Stimulated activated CD8-positive, alpha-beta memory T cell treated with anti-CD3 and anti-CD28 coated beads, Interleukin-4, amount 100 ng/mL, for 4 hours (primary cell): ENCODE data around the gene PTMS.

ENCODE experiments used
- DNase-seq, 2 donors: peaks; one replicate each; pipeline ENCODE4 v3.0.0-alpha.2; 2020; ENCODE audit warnings: low read depth in 2 of 2, low spot score in 1 of 2

Gene PTMS

DNA sequence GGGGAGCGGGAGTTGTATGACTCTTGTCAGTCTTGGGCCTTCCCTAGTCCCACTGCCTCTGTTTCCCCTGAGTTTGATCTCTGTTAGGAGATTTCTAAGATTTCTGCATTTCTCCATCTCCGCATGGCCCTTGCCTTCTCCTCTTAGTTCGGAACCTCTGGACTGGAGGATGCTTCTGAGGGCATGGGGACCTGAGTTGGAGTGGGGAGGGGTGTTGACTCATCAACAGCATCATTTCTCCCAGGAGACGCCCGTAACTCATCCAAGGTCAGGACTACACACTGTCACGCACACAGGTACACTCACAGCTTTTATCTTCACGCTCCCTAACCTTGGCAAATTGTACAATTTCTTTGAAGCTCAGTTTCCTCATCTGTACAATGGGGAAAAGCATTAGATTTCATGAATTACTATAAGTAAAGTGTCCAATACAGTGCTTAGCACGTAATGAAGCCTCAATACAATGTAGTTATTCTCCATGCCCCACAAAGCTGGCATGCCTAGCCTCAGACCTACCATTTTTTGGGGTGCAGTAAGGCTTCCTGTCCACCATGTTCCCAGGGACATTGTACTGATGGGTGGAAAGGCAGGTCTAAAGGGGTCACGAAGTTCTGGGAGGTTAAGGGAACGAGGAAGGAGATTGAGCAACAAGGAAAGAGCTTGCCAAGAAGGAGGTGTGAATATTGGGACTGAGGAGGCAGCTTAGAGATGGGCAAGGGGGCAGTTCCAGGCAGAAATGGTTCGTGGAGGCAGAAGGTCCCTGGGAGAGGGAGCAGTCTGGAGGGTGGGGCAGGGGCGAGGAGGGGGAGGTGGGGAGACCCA lies 5.6 kb downstream of the PTMS start:
- no peak for DNase-seq

DNA sequence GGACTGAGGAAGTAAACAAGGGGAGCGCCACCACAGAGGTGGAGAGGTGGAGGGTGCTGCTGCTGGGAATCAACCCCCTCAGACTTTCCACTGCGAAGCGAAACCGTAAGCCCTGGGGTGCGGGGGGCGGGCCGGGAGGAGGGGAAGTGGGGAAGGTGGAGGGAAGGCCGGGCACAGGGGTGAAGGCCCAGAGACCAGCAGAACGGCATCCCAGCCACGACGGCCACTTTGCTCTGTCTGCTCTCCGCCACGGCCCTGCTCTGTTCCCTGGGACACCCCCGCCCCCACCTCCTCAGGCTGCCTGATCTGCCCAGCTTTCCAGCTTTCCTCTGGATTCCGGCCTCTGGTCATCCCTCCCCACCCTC lies 6.2 kb downstream of the PTMS start, which contains the start of gene LAG3:
LAG3 (plus strand) TSS at position 190 of the 365 bp plus-strand sequence. CDS start 333 bp downstream, outside the sequence.
- peak; percentile 48 to 54 for DNase-seq

DNA sequence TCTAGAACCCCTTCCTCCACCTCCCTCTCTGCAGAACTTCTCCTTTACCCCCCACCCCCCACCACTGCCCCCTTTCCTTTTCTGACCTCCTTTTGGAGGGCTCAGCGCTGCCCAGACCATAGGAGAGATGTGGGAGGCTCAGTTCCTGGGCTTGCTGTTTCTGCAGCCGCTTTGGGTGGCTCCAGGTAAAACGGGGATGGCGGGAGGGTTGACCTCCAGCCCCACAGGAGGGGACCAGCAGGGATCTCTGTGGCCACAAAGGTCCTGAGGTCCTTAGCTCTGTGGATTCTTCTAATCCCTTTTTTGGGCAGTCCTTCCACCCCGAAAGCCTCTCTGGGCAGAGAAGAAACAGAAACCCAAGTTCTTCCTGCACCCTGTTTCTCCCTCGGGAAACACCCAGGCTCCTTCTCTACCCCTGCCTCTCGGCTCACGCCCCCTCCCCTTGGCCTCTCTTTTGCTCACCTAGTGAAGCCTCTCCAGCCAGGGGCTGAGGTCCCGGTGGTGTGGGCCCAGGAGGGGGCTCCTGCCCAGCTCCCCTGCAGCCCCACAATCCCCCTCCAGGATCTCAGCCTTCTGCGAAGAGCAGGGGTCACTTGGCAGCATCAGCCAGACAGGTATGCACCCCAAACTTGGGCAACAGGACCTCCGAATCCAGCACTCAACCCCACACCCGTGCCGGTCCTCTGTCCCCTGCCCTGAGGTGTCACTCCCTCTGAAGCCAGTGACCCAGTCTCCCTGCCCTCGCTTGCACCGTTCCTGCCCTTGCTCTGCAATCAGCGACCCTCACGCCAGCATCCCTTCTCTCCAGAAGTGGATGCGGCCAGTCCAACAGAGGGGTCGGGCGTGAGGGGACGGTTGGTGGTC lies 6.8 kb downstream of the PTMS start:
- DNase-seq: no peak

DNA sequence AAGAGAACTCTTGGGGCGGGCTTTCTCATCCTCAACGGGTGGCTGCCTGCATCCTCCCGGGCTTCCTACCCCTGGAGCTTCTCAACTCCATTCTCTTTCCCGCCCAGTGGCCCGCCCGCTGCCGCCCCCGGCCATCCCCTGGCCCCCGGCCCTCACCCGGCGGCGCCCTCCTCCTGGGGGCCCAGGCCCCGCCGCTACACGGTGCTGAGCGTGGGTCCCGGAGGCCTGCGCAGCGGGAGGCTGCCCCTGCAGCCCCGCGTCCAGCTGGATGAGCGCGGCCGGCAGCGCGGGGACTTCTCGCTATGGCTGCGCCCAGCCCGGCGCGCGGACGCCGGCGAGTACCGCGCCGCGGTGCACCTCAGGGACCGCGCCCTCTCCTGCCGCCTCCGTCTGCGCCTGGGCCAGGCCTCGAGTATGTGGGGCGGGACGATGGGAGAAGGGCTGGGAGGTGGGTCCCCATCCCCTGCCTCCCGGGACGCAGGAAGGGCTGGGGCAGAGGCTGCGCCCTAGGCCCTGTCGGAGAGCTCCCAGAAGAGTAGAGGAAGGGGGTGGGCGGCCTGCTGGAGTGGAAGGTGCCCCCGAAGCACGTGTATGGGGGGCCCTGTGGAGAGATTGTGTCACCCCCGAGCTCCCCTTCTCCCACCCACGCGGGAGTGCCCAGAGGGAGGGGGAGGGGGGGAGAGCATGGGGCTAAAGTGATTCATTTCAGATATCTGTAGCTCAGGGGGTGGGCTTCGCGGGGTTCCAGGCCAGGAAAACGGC lies 7.6 kb downstream of the PTMS start:
- DNase-seq: peak; percentile 61 to 73

DNA sequence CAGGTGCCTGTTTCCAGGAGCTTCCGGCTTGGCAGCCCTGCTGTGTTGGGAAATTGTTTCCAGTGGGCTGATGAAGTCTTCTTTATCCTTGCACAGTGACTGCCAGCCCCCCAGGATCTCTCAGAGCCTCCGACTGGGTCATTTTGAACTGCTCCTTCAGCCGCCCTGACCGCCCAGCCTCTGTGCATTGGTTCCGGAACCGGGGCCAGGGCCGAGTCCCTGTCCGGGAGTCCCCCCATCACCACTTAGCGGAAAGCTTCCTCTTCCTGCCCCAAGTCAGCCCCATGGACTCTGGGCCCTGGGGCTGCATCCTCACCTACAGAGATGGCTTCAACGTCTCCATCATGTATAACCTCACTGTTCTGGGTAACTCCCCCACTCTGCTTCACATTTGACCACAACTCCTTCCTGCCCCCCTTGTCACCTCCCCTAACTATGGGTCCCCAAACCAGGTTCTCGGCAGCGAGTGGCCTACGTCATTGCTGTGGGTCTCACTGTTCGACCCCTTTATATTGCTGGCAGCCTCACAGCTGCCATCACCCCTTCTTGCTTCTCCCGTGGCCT lies 8.4 kb downstream of the PTMS start:
- peak in 1 of 2 donors; percentile 40 for DNase-seq

DNA sequence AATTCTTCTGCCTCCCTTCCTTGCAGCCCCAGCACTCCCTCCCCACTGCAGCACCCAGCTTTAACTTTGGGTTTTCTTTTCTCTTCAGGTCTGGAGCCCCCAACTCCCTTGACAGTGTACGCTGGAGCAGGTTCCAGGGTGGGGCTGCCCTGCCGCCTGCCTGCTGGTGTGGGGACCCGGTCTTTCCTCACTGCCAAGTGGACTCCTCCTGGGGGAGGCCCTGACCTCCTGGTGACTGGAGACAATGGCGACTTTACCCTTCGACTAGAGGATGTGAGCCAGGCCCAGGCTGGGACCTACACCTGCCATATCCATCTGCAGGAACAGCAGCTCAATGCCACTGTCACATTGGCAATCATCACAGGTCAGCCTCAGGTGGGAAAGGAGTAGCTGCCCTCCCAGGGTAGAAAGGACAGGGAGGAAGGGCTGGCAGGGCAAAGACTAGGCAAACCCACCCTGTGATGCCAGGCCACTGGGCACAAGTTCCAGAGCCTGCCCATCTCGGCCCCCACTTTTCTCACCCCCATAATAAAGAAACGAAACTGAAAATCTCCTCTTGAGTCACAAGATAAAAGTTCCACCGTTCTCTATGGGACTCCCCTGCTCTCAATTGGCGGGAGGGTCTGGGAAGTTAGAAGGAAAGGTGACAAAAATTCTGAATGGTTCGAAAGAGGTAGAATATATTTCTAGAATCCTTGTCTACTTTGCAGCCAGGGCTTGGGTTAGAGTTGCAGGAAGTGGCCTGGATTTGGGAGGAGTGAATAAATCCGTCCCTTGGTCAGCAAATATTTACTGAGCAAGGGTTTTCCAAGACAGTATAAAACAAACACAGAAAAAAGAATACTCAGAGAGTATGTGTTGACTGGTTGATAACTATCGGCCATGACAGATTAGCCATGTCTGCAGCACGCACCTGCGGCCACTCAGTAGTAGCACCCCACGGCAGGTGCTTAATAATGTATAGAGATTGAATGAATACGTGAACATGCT lies 9.3 kb downstream of the PTMS start:
- DNase-seq: no peak

DNA sequence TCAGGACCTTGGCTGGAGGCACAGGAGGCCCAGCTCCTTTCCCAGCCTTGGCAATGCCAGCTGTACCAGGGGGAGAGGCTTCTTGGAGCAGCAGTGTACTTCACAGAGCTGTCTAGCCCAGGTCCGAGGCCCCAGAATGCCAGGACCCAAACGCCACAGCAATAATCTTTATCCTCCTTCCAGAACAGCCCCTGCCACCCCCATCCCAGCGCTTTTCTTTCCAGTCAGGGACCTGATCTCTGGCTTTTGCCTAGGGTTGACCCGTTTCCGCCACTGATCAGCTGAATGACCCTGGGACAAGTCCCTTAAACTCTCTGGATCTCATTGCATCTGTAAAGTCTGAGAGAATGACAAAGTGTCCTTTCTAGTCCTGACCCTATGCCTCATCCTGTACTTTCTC lies 11.2 kb downstream of the PTMS start:
- DNase-seq: no peak

DNA sequence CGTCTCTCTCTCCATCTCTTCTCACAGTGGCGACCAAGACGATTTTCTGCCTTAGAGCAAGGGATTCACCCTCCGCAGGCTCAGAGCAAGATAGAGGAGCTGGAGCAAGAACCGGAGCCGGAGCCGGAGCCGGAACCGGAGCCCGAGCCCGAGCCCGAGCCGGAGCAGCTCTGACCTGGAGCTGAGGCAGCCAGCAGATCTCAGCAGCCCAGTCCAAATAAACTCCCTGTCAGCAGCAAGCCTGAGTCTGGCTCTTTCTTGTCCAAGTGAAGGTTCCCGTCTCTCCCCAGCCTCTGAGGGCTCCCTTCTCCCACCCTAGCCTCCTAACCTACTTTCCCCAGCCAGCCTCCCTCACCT lies 12.0 kb downstream of the PTMS start:
- no peak for DNase-seq

DNA sequence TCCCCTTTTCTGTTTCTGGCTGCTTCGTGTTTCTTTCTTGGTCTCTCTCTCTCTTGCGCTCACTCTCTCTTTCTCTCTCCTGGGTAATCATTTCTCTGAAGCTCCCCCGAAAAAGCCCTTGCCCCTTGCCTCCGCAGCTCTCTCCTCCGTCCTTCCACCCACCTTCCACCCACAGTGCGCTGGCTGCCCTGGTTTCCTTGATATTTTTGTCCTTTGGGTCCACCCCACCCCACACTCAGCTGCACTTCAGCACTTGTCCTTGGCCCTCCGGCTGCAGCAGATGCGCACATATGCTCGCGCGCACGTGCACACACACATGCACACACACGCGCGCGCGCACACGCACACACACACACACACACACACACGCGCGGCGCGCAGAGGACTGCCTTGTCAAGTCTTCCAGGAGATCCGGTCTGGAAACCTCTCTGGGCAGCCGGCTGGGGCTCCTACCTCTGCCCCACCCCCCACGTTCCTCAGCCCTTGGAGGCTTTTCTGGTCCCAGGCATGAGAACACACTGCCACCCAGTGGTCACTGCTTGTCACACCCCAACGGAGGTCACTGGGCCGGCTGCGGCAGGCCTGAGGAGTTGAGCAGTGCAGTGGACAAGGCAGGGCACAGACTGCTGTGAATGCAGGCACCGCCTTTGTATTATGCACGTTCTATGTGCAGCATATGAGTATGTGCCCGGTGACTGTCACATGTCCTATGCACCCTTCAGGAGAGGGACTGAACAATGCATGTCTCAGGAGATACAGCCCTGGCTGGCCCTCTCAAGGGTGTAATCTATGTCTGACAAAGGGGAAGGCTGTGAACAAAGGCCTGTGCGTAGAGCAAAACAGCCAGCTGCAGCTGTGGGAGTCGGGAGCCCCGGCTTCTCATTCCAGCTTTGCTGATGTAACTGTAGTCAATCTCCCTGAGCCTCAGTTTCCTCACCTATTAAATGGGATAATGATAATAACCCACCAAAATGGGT lies 12.7 kb downstream of the PTMS start:
- DNase-seq: peak; percentile 71 to 75

DNA sequence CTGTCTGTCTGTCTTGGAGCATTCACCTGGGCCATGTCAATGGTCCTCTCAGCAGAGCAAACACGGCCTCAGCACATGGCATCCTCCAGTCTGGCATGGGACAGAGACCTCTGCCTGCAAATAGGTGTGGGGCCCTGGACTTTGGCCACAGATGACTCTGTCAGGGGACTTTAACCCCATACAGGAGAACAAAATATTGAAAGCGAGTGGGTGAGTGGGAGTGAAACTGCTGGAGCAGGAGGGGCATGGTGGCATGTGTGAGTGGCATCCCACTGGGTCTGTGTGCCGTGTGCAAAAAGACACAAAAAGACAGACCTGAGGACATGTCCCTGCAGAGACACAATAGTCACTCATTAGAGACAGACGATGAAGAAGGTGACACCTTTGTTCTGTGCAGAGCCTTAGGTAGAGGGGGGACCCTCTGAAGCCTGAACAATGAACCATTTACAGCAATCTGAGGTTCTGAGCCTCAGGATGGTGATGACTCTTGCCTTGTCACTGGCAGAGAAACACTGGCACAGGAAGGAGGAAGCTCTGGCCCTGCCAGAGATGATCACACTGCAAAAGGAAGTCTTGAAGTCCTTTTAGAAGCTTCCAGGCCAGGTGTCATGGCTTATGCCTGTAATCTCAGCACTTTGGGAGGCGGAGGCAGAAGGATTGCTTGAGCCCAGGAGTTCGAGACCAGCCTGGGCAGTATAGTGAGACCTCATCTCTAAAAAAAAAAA lies 13.7 kb downstream of the PTMS start:
- DNase-seq: no peak

DNA sequence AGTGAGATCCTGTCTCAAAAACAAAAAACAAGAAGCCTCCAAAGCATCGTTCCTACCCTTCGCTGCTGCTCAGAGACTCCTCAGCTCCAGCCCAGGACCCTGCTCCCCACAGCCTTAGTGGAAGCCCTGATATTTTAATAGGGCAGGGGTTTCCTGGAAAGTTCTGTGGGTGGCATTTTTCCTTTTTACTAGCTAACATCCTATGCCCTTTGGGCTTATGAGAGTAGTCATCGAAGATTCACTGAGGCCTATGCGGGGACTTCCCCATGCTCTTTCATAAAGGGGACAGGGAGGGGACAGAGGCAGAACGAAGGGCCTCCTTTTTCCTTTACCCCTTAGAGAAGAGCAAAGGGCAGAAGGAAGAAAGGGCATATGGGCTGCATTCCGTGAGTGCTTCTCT lies 14.4 kb downstream of the PTMS start:
- no peak for DNase-seq

DNA sequence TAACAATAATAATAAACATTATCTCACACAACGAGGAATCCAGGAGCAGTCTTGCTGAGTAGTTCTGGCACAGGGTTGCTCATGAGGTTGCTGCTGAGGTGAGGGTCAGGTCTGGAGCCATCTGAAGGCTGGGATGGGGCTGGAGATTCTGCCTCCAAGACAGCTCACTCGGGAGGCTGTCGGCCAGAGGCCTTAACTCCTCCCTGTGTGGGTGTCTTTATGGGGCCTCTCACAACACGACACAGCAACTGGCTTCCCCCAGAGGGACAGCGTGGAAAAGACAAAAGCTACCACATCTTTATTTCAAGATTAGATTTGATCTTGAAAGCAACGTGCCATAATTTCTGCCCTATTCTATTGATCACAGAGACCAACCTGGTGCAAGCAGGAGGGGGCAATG lies 16.0 kb downstream of the PTMS start:
- no peak for DNase-seq

DNA sequence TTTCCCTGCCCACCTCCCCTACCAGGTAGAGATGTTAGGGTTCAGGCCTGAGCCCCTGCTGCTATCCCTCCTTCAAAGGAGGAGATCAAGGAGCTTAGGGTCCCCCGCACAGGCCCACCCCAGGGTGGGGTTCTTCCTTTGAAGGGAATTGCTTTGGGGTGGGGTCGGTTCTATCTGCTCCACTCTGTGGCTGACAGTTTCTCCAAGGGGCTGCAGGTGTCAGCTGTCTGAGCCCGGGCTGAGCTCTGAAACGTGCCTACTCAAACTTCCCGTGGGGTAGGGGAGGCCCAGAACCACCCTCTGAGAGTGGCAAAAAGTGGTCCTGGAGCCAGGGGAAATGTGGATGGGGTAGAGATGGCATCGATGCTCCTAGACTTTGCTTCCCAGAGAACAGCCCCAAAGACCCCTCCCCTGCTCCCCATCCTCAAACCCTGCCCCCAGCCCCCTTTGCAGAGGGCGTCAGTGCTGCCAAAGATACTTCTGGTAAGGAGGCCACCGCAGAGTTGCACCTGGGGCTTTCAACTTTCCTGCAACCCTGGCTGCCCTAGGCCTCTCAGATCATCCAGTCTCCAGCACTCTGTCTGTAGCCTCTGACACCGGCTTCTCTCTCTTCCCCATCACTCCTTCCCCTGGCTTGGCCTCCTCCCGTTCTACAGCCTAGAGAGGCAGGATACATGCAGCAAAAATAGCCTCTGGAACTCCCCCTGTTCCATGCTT lies 16.8 kb downstream of the PTMS start:
- DNase-seq: no peak

DNA sequence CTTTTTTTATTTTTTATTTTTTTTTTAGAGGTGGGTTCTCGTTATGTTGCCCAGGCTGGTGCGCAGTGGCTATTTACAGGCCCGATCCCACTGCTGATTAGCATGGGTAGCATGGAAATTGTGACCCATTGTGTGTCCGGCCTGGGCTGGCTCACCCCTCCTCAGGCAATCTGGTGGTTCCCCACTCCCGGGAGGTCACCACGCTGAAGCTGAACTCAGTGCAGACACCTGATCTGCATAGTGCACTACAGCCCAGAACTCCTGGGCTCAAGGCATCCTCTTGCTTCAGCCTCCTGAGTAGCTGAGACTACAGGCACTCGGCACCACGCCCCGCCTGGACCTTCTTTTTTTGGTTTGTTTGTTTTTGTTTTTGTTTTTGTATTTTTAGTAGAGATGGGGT lies 17.7 kb downstream of the PTMS start:
- no peak for DNase-seq

DNA sequence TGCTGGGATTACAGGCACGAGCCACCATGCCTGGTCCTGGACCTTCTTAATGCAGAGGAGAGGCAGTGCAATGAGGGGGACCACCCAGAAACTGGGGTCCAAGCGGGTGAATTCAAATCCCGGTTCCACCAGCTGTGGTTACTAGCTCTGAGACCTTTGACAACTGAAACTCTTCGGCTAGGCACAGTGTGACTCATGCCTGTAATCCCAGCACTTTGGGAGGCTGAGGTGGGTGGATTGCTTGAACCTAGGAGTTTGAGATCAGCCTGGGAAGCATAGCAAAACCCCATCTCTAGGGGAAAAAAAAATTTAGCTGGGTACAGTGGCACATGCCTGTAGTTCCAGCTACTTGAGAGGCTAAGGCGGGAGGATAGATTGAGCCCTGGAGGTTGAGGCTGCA lies 18.1 kb downstream of the PTMS start:
- no peak for DNase-seq

DNA sequence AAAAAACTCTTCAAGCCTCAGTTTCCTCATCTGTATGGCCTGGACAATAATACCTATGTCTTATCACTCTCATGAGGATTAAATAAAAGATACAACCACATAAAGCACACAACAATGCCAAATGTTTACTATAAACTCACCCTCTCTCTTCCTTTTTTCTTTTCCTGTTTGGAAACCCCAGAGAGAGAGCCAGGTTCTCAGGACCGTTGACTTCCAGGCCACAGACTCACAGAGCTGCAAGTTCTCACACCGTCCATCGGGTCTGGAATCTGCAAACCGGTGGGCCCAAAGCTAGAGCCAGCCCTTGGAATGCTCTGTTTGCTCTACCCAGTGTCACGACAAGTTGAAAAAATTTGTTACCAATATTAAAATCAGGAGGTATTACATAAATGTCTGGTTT lies 18.6 kb downstream of the PTMS start:
- no peak for DNase-seq

DNA sequence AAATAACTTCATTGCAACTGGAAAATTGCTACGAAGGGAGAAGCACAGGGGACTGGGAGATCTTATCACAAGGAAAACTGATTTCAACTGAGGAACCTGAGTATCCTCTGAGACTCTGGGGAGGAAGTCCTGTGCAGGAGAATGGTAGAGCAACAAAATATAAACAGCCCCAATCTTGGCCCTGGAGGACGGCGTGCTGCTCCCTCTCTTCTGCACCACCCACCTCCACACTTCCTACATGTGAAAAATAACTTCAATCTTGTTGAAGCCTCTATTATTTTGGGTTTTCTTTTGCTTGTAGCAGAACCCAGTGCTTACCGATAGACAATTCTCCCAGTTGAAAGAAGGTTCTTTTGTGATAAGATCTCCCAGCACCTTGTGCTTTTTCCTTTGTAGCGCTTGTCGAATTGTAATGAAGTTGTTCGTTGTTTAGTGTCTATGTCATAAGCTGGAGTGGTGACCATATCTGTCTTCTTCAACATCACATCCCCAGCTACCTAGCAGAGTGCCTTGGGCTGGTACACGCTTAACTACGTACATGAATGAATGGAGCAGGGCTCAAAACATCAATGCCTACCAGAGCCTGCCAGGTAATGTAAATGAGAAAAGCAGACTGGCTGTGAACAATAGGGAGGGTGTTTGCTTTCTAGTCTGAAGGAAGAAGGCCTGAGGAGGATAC lies 20.4 kb downstream of the PTMS start:
- no peak for DNase-seq
